Measurements from ENCODE around the gene MED15. TPM values are rescaled to one million over a fixed set of nuclear protein-coding genes. Genes with fewer than 3 reads are reported as not detected.

MED15 gene
- total RNA-seq, 1 donor: 44.2 TPM

- no peak overlapping the region for H3K4me3 ChIP-seq (ENCODE audit: low read depth, low read length)
- TF ChIP-seq CTCF (IDR thresholded peaks at IDR 0.05; ENCODE audit: insufficient read depth, low read length): no peak
- DNase-seq (ENCODE audit: low read depth): peak; percentile 15
Observed at GRCh38 chr22:20610243-20610686, 102.9 kb downstream of the MED15 start.

GRCh38 chr22:20610757-20611156, 103.3 kb downstream of the MED15 start:
- DNase-seq (ENCODE audit: low read depth): no peak
- no peak for TF ChIP-seq CTCF (IDR thresholded peaks at IDR 0.05; ENCODE audit: insufficient read depth, low read length)
- no peak overlapping the region for H3K4me3 ChIP-seq (ENCODE audit: low read depth, low read length)

GRCh38 chr22:20611418-20611817, 104.0 kb downstream of the MED15 start:
- no peak for DNase-seq (ENCODE audit: low read depth)
- no peak overlapping the region for H3K4me3 ChIP-seq (ENCODE audit: low read depth, low read length)
- TF ChIP-seq CTCF (IDR thresholded peaks at IDR 0.05; ENCODE audit: insufficient read depth, low read length): no peak

GRCh38 chr22:20613301-20613700, 105.9 kb downstream of the MED15 start:
- TF ChIP-seq CTCF (IDR thresholded peaks at IDR 0.05; ENCODE audit: insufficient read depth, low read length): no peak
- H3K4me3 ChIP-seq (ENCODE audit: low read depth, low read length): no peak overlapping the region
- no peak for DNase-seq (ENCODE audit: low read depth)

- no peak overlapping the region for H3K4me3 ChIP-seq (ENCODE audit: low read depth, low read length)
- no peak for TF ChIP-seq CTCF (IDR thresholded peaks at IDR 0.05; ENCODE audit: insufficient read depth, low read length)
- no peak for DNase-seq (ENCODE audit: low read depth)
Observed at GRCh38 chr22:20615021-20615420, 107.6 kb downstream of the MED15 start.

GRCh38 chr22:20615533-20616450, 108.4 kb downstream of the MED15 start:
- no peak for TF ChIP-seq CTCF (IDR thresholded peaks at IDR 0.05; ENCODE audit: insufficient read depth, low read length)
- DNase-seq (ENCODE audit: low read depth): no peak
- H3K4me3 ChIP-seq (ENCODE audit: low read depth, low read length): no peak overlapping the region

Data from fibroblast of the aortic adventitia (primary cell).